GM23248 (cell line): Measurements from ENCODE around the gene RASGRF1. TPM values are rescaled to one million over a fixed set of nuclear protein-coding genes. Genes with fewer than 3 reads are reported as not detected.

Experiments
- DNase-seq: peaks from one replicate; pipeline ENCODE4 v3.0.0-alpha.2; 2015
- H2AFZ ChIP-seq: fragments of 200-600 bp; sonication (generic); 2 replicates; pipeline ENCODE4 v1.6.1; 2016; ENCODE audit warnings: antibody characterized with exemption
- H3F3A ChIP-seq: fragments of 200-600 bp; sonication (generic); 2 replicates; pipeline ENCODE4 v1.6.1; 2016; ENCODE audit warnings: mild to moderate bottlenecking, antibody characterized with exemption, mixed run types; ENCODE audit not compliant: insufficient read depth
- H3K27ac ChIP-seq: fragments of 200-600 bp; sonication (generic); 2 replicates; pipeline ENCODE4 v1.5.1; 2016; ENCODE audit warnings: mild to moderate bottlenecking
- H3K27me3 ChIP-seq: fragments of 200-600 bp; sonication (generic); replicated peaks from 2 replicates; pipeline ENCODE4 v1.6.1; 2016; ENCODE audit warnings: mild to moderate bottlenecking; ENCODE audit not compliant: insufficient read depth
- H3K36me3 ChIP-seq: fragments of 200-600 bp; sonication (generic); 2 replicates; pipeline ENCODE4 v1.6.1; 2016; ENCODE audit warnings: low read depth, mild to moderate bottlenecking
- H3K4me1 ChIP-seq: fragments of 200-600 bp; sonication (generic); 2 replicates; pipeline ENCODE4 v1.6.1; 2016; ENCODE audit warnings: mild to moderate bottlenecking; ENCODE audit not compliant: insufficient read depth
- H3K4me2 ChIP-seq: fragments of 200-600 bp; sonication (generic); one replicate; pipeline ENCODE4 v1.6.1; 2016; ENCODE audit warnings: mild to moderate bottlenecking; ENCODE audit not compliant: unreplicated experiment
- H3K4me3 ChIP-seq: fragments of 200-600 bp; sonication (generic); 2 replicates; pipeline ENCODE4 v1.5.1; 2016; ENCODE audit warnings: mild to moderate bottlenecking
- H3K79me2 ChIP-seq: fragments of 200-600 bp; sonication (generic); 2 replicates; pipeline ENCODE4 v1.6.1; 2016; ENCODE audit warnings: mild to moderate bottlenecking; ENCODE audit not compliant: insufficient read depth
- H3K9ac ChIP-seq: fragments of 200-600 bp; sonication (generic); 2 replicates; pipeline ENCODE4 v1.6.1; 2016; ENCODE audit warnings: mild to moderate bottlenecking
- H3K9me2 ChIP-seq: fragments of 200-600 bp; sonication (generic); 2 replicates; pipeline ENCODE4 v1.6.1; 2016; ENCODE audit warnings: mixed run types, mild to moderate bottlenecking, moderate library complexity; ENCODE audit not compliant: insufficient read depth
- H3K9me3 ChIP-seq: fragments of 200-600 bp; sonication (generic); one replicate; pipeline ENCODE4 v1.6.1; 2017; ENCODE audit warnings: low read depth
- H4K20me1 ChIP-seq: fragments of 200-600 bp; sonication (generic); 2 replicates; pipeline ENCODE4 v1.6.0; 2016; ENCODE audit not compliant: insufficient read depth
- EZH2 ChIP-seq: fragments of 200-600 bp; sonication (generic); IDR thresholded peaks from 2 replicates; pipeline ENCODE4 v1.6.1; 2018; ENCODE audit warnings: antibody characterized with exemption, mild to moderate bottlenecking; ENCODE audit not compliant: insufficient read depth, poor library complexity, severe bottlenecking
- EZH2phosphoT487 ChIP-seq: fragments of 200-600 bp; sonication (generic); IDR thresholded peaks from 2 replicates; pipeline ENCODE4 v1.6.1; 2018; ENCODE audit warnings: antibody characterized with exemption, moderate library complexity, mild to moderate bottlenecking, low read depth; ENCODE audit not compliant: insufficient read depth
- WGBS, 2 experiments: methylation state at CpG; one replicate each; pipeline ENCODE4 v1.1.6; 2015 to 2017; ENCODE audit warnings: low lambda C conversion rate in 2 of 2, low coverage in 1 of 2; ENCODE audit errors: missing lambda C conversion rate in 2 of 2; 5-methylcytosine and 5-hydroxymethylcytosine counted together
- in situ Hi-C: fragments of 300-500 bp; cut with MboI; formaldehyde crosslinking; loops from 2 replicates; pipeline ENCODE4 v1.15.0; 2020
- polyA plus RNA-seq: library from polyadenylated mRNA; unstranded; fragments of >200 nt; fragmentation: Nextera tagmentation; extraction: Ambion mirVana; gene quantifications from 2 replicates; pipeline ENCODE4 v1.2.1, GENCODE V29; 2016
- total RNA-seq: library from RNA; depleted of rRNA; stranded (reverse); fragments of >200 nt; shearing (Covaris generic); gene quantifications from 2 replicates; pipeline ENCODE4 v1.2.3, GENCODE V29; 2014

RASGRF1 gene
- total and polyA plus RNA-seq, 2 experiments from 2014 or later = not detected

GRCh38 chr15:79084308-79084968 lies 6.1 kb downstream of the RASGRF1 start:
- H2AFZ ChIP-seq = no peak overlapping the region
- H3F3A ChIP-seq = no peaks in the 10 kb centered on the region
- no peak overlapping the region for H3K27ac ChIP-seq
- TF ChIP-seq EZH2 (no peak), EZH2phosphoT487 (no peak)
- DNase-seq = no peak
- peaks cover 41% of the 10 kb centered on the region; the same call in 1 of the 2 replicates for H3K27me3 ChIP-seq
- H3K9ac ChIP-seq = no peak overlapping the region
- H3K36me3 ChIP-seq = no peaks in the 10 kb centered on the region
- no peaks in the 10 kb centered on the region for H3K79me2 ChIP-seq
- no peaks in the 10 kb centered on the region for H3K4me1 ChIP-seq
- no peak overlapping the region for H3K4me2 ChIP-seq
- no peaks in the 10 kb centered on the region for H3K9me3 ChIP-seq
- H4K20me1 ChIP-seq = no peaks in the 10 kb centered on the region
- H3K9me2 ChIP-seq = no peaks in the 10 kb centered on the region
- H3K4me3 ChIP-seq = no peak overlapping the region
- WGBS, 2 experiments = 38 to 39% methylated on average over 13 to 14 of the region's 14 CpGs
- in situ Hi-C loops = no loop called here

DNA sequence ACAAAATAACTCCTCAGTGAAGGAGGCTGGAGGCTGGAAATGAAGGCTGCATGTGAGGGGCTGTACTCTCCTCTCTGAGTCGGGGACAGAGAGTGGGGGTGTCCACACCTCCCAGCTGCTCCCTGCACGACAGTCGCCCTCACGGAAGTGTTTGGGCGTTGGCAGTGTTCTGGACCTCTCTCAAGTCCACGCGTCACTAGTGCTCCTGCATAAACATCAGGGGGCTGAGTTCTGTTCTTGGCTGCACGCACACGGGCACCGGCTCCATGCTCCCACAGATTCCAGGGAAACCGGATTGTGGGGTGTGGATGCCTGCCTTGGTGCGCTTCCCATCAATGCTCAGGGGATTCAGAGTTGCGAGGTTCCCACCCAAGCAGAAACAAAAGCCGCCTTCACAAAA lies 7.4 kb downstream of the RASGRF1 start:
- no peaks in the 10 kb centered on the region for H3K9me3 ChIP-seq
- H3K9ac ChIP-seq = no peak overlapping the region
- TF ChIP-seq EZH2phosphoT487 = no peak
- no peak for TF ChIP-seq EZH2
- WGBS, 2 experiments = 30 to 38% methylated on average over 14 of the region's 14 CpGs
- H3K36me3 ChIP-seq = no peaks in the 10 kb centered on the region
- no peaks in the 10 kb centered on the region for H3F3A ChIP-seq
- H3K79me2 ChIP-seq = no peaks in the 10 kb centered on the region
- H4K20me1 ChIP-seq = no peaks in the 10 kb centered on the region
- in situ Hi-C loops = no loop called here
- H3K4me2 ChIP-seq = no peak overlapping the region
- peaks cover 30% of the 10 kb centered on the region; the same call in 1 of the 2 replicates for H3K27me3 ChIP-seq
- H3K4me3 ChIP-seq = no peak overlapping the region
- H3K9me2 ChIP-seq = no peaks in the 10 kb centered on the region
- H3K4me1 ChIP-seq = no peaks in the 10 kb centered on the region
- H2AFZ ChIP-seq = no peak overlapping the region
- H3K27ac ChIP-seq = no peak overlapping the region
- DNase-seq = no peak

DNA sequence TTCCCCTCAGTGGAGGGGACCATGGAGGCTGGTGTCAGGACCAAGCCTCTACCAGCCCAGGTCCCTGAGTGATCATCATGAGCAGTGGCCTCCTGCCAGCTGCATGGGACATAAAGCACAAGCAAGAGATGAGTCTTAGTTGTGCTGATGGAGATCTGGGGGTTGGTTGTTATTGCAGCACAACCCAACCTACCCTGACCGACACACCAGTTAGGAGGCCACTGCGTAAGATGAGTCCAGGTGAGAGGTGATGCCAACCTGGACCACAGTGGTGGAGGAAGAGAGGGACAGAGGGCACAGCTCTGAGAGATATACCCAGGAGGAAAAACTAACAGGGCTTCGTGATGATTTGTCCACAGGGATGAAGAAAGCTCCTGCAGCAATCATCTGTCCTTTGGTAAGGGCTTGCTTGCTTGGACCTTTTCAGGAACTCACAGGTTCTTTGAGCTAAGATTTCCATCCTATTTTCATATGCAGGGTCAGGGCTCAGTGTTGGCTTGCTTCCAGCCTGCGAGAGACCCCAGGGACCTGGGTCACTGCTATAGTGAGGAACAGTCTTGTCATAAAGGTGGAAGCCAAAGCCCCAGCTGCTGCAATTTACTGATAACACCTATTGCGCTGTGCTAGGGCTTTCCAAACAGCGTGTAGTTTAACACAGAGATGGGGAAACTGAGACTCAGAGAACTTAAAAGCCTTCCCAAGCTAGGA lies 8.1 kb downstream of the RASGRF1 start:
- H3K4me1 ChIP-seq = no peaks in the 10 kb centered on the region
- 53 to 63% methylated on average over 6 of the region's 6 CpGs for WGBS, 2 experiments
- H3K79me2 ChIP-seq = no peaks in the 10 kb centered on the region
- in situ Hi-C loops = no loop called here
- H3F3A ChIP-seq = no peaks in the 10 kb centered on the region
- H3K9me2 ChIP-seq = no peaks in the 10 kb centered on the region
- no peak overlapping the region for H3K4me2 ChIP-seq
- H3K27me3 ChIP-seq = peaks cover 23% of the 10 kb centered on the region; the same call in 1 of the 2 replicates
- no peak overlapping the region for H3K4me3 ChIP-seq
- H3K9me3 ChIP-seq = no peaks in the 10 kb centered on the region
- TF ChIP-seq EZH2 (no peak), EZH2phosphoT487 (no peak)
- no peak overlapping the region for H2AFZ ChIP-seq
- no peak for DNase-seq
- H3K27ac ChIP-seq = no peak overlapping the region
- H3K36me3 ChIP-seq = no peaks in the 10 kb centered on the region
- no peaks in the 10 kb centered on the region for H4K20me1 ChIP-seq
- no peak overlapping the region for H3K9ac ChIP-seq

- in situ Hi-C loops = no loop called here
- WGBS, 2 experiments = 51 to 60% methylated on average over 11 of the region's 11 CpGs
Measured at GRCh38 chr15:79078763-79079410, 11.7 kb downstream of the RASGRF1 start.

More at GRCh38 chr15:79078763-79079410, 11.7 kb downstream of the RASGRF1 start:
- Histone ChIP-seq H3K4me2 (no peak overlapping the region), H3K9ac (no peak overlapping the region), H3K4me1 (no peaks in the 10 kb centered on the region), H3K27me3 (peaks cover 5% of the 10 kb centered on the region; the same call in 1 of the 2 replicates), H3K79me2 (no peaks in the 10 kb centered on the region), H3F3A (no peaks in the 10 kb centered on the region), H4K20me1 (no peaks in the 10 kb centered on the region), H3K4me3 (no peak overlapping the region), H3K36me3 (no peaks in the 10 kb centered on the region), H3K9me2 (no peaks in the 10 kb centered on the region), H3K9me3 (no peaks in the 10 kb centered on the region), H3K27ac (no peak overlapping the region), H2AFZ (no peak overlapping the region)
- no peak for DNase-seq
- no peak for TF ChIP-seq EZH2
- no peak for TF ChIP-seq EZH2phosphoT487
